ENCODE measurements around the gene SHISA5.
A peak's percentile ranks its signal among the peaks of the same experiment; 100 is the strongest.

The SHISA5 gene

GRCh38 chr3:48478626-48479555 is 25.1 kb downstream of the SHISA5 start:
- Histone ChIP-seq H3K27me3 (ENCODE audit: control insufficient read depth in 3 of 3, insufficient read depth in 3 of 3, low read depth in 1 of 3, low read length in 3 of 3) (no peaks in the 10 kb centered on the region), H2BK12ac (ENCODE audit: low read length) (no peak overlapping the region), H3K4me1 (ENCODE audit: control insufficient read depth in 2 of 2, insufficient read depth in 1 of 2, low read depth in 1 of 2, low read length in 2 of 2) (peaks cover 7% of the 10 kb centered on the region in 2 donors), H2BK120ac (ENCODE audit: low read depth, low read length) (no peak overlapping the region), H3K9me3 (replicated peaks in 1 of 2; ENCODE audit: control insufficient read depth in 2 of 2, insufficient read depth in 1 of 2, low read depth in 1 of 2, low read length in 2 of 2) (no peaks in the 10 kb centered on the region), H3K14ac (ENCODE audit: low read length) (no peak overlapping the region), H3K4me3 (ENCODE audit: low read length in 2 of 2) (no peak overlapping the region), H4K91ac (ENCODE audit: low read depth, low read length, poor library complexity) (no peak overlapping the region), H3K23ac (ENCODE audit: low read depth, low read length, poor library complexity) (no peak overlapping the region), H3K4me2 (ENCODE audit: insufficient read depth, low read length, poor library complexity, severe bottlenecking) (no peak overlapping the region), H2BK5ac (ENCODE audit: low read length) (no peak overlapping the region), H3K4ac (ENCODE audit: low read length) (no peak overlapping the region), H2BK15ac (ENCODE audit: low read length) (no peak overlapping the region), H2AK5ac (ENCODE audit: low read depth, low read length) (no peak overlapping the region), H2AFZ (ENCODE audit: low read length) (no peak overlapping the region), H3K27ac (replicated peaks; ENCODE audit: low read length) (no peak overlapping the region), H3K79me1 (ENCODE audit: low read depth, low read length) (peaks cover 3% of the 10 kb centered on the region), H3K36me3 (replicated peaks in 1 of 2; ENCODE audit: control insufficient read depth in 2 of 2, insufficient read depth in 2 of 2, low read length in 2 of 2) (peaks cover 0 to 8% of the 10 kb centered on the region in 2 donors), H4K8ac (ENCODE audit: low read depth, low read length) (no peak overlapping the region), H3K18ac (ENCODE audit: low read length) (no peak overlapping the region), H3K9ac (ENCODE audit: low read depth, low read length, poor library complexity) (no peak overlapping the region)
- WGBS, 2 donors (ENCODE audit: extremely low coverage in 2 of 2, insufficient read length in 2 of 2, insufficient replicate concordance in 1 of 2): no CpG with 5 or more reads among the region's 19 CpGs
- DNase-seq (ENCODE audit: low spot score): no peak

GRCh38 chr3:48477959-48478520 is 25.9 kb downstream of the SHISA5 start:
- no peak overlapping the region for H4K91ac ChIP-seq (ENCODE audit: low read depth, low read length, poor library complexity)
- H2AK5ac ChIP-seq (ENCODE audit: low read depth, low read length): peak overlapping the region; percentile 63
- no peaks in the 10 kb centered on the region for H3K9me3 ChIP-seq (replicated peaks in 1 of 2; ENCODE audit: control insufficient read depth in 2 of 2, insufficient read depth in 1 of 2, low read depth in 1 of 2, low read length in 2 of 2)
- H3K14ac ChIP-seq (ENCODE audit: low read length): peak overlapping the region; percentile 71
- WGBS, 2 donors (ENCODE audit: extremely low coverage in 2 of 2, insufficient read length in 2 of 2, insufficient replicate concordance in 1 of 2): no CpG with 5 or more reads among the region's 9 CpGs
- H2AFZ ChIP-seq (ENCODE audit: low read length): no peak overlapping the region
- peaks cover 0 to 8% of the 10 kb centered on the region in 2 donors for H3K36me3 ChIP-seq (replicated peaks in 1 of 2; ENCODE audit: control insufficient read depth in 2 of 2, insufficient read depth in 2 of 2, low read length in 2 of 2)
- H2BK15ac ChIP-seq (ENCODE audit: low read length): peak overlapping the region; percentile 49
- H3K18ac ChIP-seq (ENCODE audit: low read length): peak overlapping the region; percentile 57
- no peak overlapping the region for H2BK12ac ChIP-seq (ENCODE audit: low read length)
- peaks cover 11% of the 10 kb centered on the region in 2 donors for H3K4me1 ChIP-seq (ENCODE audit: control insufficient read depth in 2 of 2, insufficient read depth in 1 of 2, low read depth in 1 of 2, low read length in 2 of 2)
- no peak overlapping the region for H3K4me3 ChIP-seq (ENCODE audit: low read length in 2 of 2)
- H3K79me1 ChIP-seq (ENCODE audit: low read depth, low read length): peaks cover 3% of the 10 kb centered on the region
- H2BK5ac ChIP-seq (ENCODE audit: low read length): peak overlapping the region; percentile 53
- H4K8ac ChIP-seq (ENCODE audit: low read depth, low read length): no peak overlapping the region
- peak overlapping the region; percentile 21 for H3K9ac ChIP-seq (ENCODE audit: low read depth, low read length, poor library complexity)
- H3K27me3 ChIP-seq (ENCODE audit: control insufficient read depth in 3 of 3, insufficient read depth in 3 of 3, low read depth in 1 of 3, low read length in 3 of 3): no peaks in the 10 kb centered on the region
- no peak overlapping the region for H3K4me2 ChIP-seq (ENCODE audit: insufficient read depth, low read length, poor library complexity, severe bottlenecking)
- no peak overlapping the region for H3K27ac ChIP-seq (replicated peaks; ENCODE audit: low read length)
- DNase-seq (ENCODE audit: low spot score): no peak
- no peak overlapping the region for H2BK120ac ChIP-seq (ENCODE audit: low read depth, low read length)
- no peak overlapping the region for H3K23ac ChIP-seq (ENCODE audit: low read depth, low read length, poor library complexity)
- H3K4ac ChIP-seq (ENCODE audit: low read length): no peak overlapping the region

- H4K8ac ChIP-seq (ENCODE audit: low read depth, low read length): no peak overlapping the region
- peak overlapping the region in 1 of 2 donors; percentile 3 for H3K4me3 ChIP-seq (ENCODE audit: low read length in 2 of 2)
- peak overlapping the region; percentile 79 for H2BK15ac ChIP-seq (ENCODE audit: low read length)
- DNase-seq (ENCODE audit: low spot score): no peak
- no peak overlapping the region for H2AK5ac ChIP-seq (ENCODE audit: low read depth, low read length)
- H3K4ac ChIP-seq (ENCODE audit: low read length): peak overlapping the region; percentile 10
- no peaks in the 10 kb centered on the region for H3K9me3 ChIP-seq (replicated peaks in 1 of 2; ENCODE audit: control insufficient read depth in 2 of 2, insufficient read depth in 1 of 2, low read depth in 1 of 2, low read length in 2 of 2)
- no peak overlapping the region for H3K18ac ChIP-seq (ENCODE audit: low read length)
- peaks cover 3% of the 10 kb centered on the region for H3K79me1 ChIP-seq (ENCODE audit: low read depth, low read length)
- H2BK5ac ChIP-seq (ENCODE audit: low read length): no peak overlapping the region
- H3K14ac ChIP-seq (ENCODE audit: low read length): no peak overlapping the region
- H3K4me1 ChIP-seq (ENCODE audit: control insufficient read depth in 2 of 2, insufficient read depth in 1 of 2, low read depth in 1 of 2, low read length in 2 of 2): peaks cover 11% of the 10 kb centered on the region in 2 donors
- no peak overlapping the region for H2BK12ac ChIP-seq (ENCODE audit: low read length)
- no peak overlapping the region for H3K27ac ChIP-seq (replicated peaks; ENCODE audit: low read length)
- no peak overlapping the region for H2AFZ ChIP-seq (ENCODE audit: low read length)
- WGBS, 2 donors (ENCODE audit: extremely low coverage in 2 of 2, insufficient read length in 2 of 2, insufficient replicate concordance in 1 of 2): no CpG with 5 or more reads among the region's 9 CpGs
- H3K27me3 ChIP-seq (ENCODE audit: control insufficient read depth in 3 of 3, insufficient read depth in 3 of 3, low read depth in 1 of 3, low read length in 3 of 3): no peaks in the 10 kb centered on the region
- H3K36me3 ChIP-seq (replicated peaks in 1 of 2; ENCODE audit: control insufficient read depth in 2 of 2, insufficient read depth in 2 of 2, low read length in 2 of 2): peaks cover 0 to 8% of the 10 kb centered on the region in 2 donors
- no peak overlapping the region for H3K9ac ChIP-seq (ENCODE audit: low read depth, low read length, poor library complexity)
- peak overlapping the region; percentile 91 for H2BK120ac ChIP-seq (ENCODE audit: low read depth, low read length)
- no peak overlapping the region for H3K23ac ChIP-seq (ENCODE audit: low read depth, low read length, poor library complexity)
- H3K4me2 ChIP-seq (ENCODE audit: insufficient read depth, low read length, poor library complexity, severe bottlenecking): no peak overlapping the region
- no peak overlapping the region for H4K91ac ChIP-seq (ENCODE audit: low read depth, low read length, poor library complexity)
These were observed 27.4 kb downstream of the SHISA5 start for GRCh38 chr3:48476426-48477053.

- H2BK5ac ChIP-seq (ENCODE audit: low read length): peak overlapping the region; percentile 88
- H3K4me1 ChIP-seq (ENCODE audit: control insufficient read depth in 2 of 2, insufficient read depth in 1 of 2, low read depth in 1 of 2, low read length in 2 of 2): peaks cover 11 to 13% of the 10 kb centered on the region in 2 donors
- H2AK5ac ChIP-seq (ENCODE audit: low read depth, low read length): peak overlapping the region; percentile 98
- peaks cover 6% of the 10 kb centered on the region for H3K79me1 ChIP-seq (ENCODE audit: low read depth, low read length)
- no peak overlapping the region for H2AFZ ChIP-seq (ENCODE audit: low read length)
- peak overlapping the region; percentile 93 for H2BK12ac ChIP-seq (ENCODE audit: low read length)
- no peak for DNase-seq (ENCODE audit: low spot score)
- no peaks in the 10 kb centered on the region for H3K27me3 ChIP-seq (ENCODE audit: control insufficient read depth in 3 of 3, insufficient read depth in 3 of 3, low read depth in 1 of 3, low read length in 3 of 3)
- peak overlapping the region; percentile 45 for H4K8ac ChIP-seq (ENCODE audit: low read depth, low read length)
- no peak overlapping the region for H3K4me3 ChIP-seq (ENCODE audit: low read length in 2 of 2)
- H3K14ac ChIP-seq (ENCODE audit: low read length): no peak overlapping the region
- no peak overlapping the region for H3K23ac ChIP-seq (ENCODE audit: low read depth, low read length, poor library complexity)
- H3K36me3 ChIP-seq (replicated peaks in 1 of 2; ENCODE audit: control insufficient read depth in 2 of 2, insufficient read depth in 2 of 2, low read length in 2 of 2): peaks cover 0 to 11% of the 10 kb centered on the region in 2 donors
- no peaks in the 10 kb centered on the region for H3K9me3 ChIP-seq (replicated peaks in 1 of 2; ENCODE audit: control insufficient read depth in 2 of 2, insufficient read depth in 1 of 2, low read depth in 1 of 2, low read length in 2 of 2)
- H3K18ac ChIP-seq (ENCODE audit: low read length): peak overlapping the region; percentile 66
- WGBS, 2 donors (ENCODE audit: extremely low coverage in 2 of 2, insufficient read length in 2 of 2, insufficient replicate concordance in 1 of 2): no CpG with 5 or more reads among the region's 11 CpGs
- H2BK15ac ChIP-seq (ENCODE audit: low read length): peak overlapping the region; percentile 82
- H2BK120ac ChIP-seq (ENCODE audit: low read depth, low read length): peak overlapping the region; percentile 44
- peak overlapping the region; percentile 73 for H4K91ac ChIP-seq (ENCODE audit: low read depth, low read length, poor library complexity)
- H3K27ac ChIP-seq (replicated peaks; ENCODE audit: low read length): no peak overlapping the region
- H3K4ac ChIP-seq (ENCODE audit: low read length): peak overlapping the region; percentile 57
- no peak overlapping the region for H3K4me2 ChIP-seq (ENCODE audit: insufficient read depth, low read length, poor library complexity, severe bottlenecking)
- H3K9ac ChIP-seq (ENCODE audit: low read depth, low read length, poor library complexity): no peak overlapping the region
These were observed 28.8 kb downstream of the SHISA5 start for GRCh38 chr3:48475188-48475587.
